T-helper 22 cell (primary cell): Measurements from ENCODE around the gene ARRB1.

Source experiments
- DNase-seq: peaks from one replicate; pipeline ENCODE4 v3.0.0-alpha.2; 2020; ENCODE audit warnings: low read depth

The ARRB1 gene

DNA sequence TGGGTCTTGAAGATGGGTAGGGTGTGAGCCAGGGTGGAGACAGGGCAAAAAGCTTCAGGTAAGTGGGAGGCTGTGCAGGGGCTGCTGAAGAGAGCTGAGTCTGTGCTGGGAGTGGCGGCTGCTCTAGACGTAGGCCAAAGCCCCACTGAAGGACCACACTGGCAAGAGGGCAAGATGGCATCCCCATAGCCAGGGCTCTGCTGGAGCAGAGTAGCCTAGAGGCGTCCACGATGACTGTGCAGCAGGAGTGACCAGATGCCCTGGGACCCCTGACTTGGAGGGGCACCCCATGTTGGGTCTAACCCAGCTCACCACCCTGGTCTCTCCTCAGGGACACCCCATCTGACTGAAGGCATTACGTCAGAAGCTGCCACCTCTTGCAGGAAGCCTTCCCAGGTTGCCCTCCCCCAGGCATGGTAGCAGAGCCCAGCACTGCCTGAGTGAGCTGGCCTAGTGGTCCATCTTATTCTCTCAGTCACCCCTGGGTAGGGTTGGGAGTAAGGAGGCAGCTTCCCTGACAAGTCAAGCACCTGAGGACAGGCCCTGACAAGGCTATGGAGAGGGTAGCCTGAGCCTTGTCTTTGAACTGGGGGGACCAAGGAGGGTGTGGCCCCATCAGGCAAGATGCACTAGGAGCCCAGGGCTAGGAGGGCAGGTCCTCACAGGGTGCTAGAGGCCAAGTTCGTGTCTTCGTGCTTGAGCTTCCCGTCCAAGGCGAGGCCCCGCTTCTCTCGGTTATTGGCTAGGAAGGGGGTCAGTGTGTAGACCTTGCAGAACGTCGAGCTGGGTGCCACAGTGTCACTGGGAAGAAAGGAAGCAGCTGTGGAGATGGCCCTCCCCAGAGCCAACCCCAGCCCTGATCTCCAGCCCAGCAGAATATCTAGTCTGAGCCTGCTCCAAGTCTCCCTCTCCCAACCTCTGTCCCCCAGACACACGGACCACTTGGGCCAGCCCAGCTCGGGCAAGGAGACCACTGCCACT, 77.8 kb downstream of the ARRB1 start:
- DNase-seq, result no peak

DNA sequence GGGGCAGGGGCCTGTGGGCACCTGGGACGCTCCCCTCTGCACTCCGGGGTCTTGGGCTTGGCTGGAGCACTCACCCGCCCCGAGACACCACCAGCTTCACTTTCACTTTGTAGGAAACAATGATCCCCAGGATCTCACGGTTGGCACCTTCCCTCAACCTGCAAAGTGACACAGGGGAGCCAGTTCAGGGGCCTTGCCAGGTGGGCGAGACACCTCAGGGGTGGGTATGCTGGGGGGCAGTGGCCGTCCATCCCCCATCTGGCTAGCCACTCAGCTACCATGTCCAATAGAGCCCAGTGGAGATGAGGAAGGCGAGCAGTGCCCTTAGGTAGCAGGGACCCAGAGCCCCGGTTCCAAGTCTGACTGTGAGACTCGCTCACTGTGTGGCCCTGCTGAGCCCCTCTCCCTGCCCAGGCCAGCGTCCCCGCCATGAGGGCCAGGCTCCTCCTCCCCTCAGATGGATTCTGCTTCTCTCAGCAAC, 78.6 kb downstream of the ARRB1 start:
- DNase-seq, result no peak

- no peak for DNase-seq
Observed at GRCh38 chr11:75272391-75272790, 79.1 kb downstream of the ARRB1 start.

DNA sequence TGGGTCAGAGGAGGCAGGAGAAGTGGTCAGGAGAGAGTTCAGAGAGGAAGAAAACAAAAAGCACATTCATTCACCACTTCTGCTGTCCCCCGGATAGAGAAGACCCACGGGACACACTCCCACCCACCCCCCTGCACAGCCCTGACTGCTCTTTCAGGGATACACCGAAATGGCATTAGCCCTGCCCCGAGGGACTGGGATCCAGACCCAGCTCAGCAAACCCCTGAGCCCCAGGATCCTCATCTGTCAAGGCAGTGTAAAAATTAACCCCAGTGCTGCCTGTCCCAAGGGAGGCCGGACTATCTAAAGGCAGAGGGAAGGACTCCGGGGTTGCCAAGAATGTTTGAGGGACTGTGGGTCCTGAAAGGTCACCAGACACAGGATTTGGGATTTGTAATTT, 79.7 kb downstream of the ARRB1 start:
- DNase-seq, result no peak

DNA sequence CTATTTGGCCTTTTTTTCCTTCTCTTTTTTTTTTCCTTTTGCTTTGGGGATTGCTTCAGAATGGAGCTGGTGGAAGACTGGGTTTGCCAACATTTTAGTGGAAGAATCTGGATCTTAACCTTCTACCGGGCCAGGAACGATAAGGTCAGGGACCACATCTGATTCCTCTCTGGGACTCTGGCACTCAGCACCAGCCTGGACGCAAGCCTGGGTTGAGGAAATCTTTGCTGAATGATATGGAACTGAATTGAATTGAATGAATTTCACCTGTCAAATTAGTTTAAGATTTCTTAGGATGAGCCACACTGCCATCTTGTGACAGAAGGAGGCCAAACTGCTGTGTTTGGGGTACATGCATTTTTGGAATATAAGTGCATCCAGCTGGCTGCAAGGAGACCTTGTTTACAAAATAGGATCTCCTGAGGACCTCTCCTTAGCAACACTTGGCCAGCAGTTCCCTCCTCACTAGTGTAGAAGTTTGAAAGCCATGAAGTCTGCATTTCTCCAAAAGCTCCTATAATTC, 80.5 kb downstream of the ARRB1 start:
- no peak for DNase-seq

DNA sequence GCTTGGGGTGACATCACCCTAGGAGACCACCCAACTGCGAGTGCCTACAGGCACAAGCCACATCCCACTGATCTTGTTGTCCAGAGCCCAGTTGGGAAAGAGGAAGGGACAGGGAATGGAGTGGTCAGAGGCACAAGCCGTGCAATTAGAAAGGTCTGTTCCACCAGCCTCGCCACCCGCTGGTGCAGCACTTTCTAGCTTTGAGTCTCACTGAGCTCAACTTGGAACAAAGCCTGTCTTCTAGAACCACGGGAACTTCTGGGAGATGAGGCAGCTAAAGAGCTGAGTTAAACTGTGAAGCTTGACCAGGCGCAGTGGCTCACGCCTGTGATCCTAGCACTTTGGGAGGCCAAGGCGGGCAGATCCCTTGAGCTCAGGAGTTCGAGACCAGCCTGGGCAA, 81.6 kb downstream of the ARRB1 start:
- DNase-seq, result no peak

DNA sequence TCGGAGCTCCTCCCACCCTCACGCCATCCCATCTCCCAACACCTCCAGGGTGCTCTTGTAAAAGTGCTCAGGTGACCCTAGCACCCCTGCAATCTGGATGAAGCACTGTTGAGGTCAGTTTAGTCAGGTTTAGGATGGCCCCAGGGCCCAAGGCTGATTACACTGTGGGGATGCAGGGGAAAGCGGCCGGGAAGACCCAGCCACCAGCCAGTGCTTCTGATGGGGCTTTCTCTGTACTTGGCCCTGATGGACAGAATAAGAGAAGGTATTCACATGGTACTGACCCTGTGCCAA, 82.1 kb downstream of the ARRB1 start:
- no peak for DNase-seq

DNA sequence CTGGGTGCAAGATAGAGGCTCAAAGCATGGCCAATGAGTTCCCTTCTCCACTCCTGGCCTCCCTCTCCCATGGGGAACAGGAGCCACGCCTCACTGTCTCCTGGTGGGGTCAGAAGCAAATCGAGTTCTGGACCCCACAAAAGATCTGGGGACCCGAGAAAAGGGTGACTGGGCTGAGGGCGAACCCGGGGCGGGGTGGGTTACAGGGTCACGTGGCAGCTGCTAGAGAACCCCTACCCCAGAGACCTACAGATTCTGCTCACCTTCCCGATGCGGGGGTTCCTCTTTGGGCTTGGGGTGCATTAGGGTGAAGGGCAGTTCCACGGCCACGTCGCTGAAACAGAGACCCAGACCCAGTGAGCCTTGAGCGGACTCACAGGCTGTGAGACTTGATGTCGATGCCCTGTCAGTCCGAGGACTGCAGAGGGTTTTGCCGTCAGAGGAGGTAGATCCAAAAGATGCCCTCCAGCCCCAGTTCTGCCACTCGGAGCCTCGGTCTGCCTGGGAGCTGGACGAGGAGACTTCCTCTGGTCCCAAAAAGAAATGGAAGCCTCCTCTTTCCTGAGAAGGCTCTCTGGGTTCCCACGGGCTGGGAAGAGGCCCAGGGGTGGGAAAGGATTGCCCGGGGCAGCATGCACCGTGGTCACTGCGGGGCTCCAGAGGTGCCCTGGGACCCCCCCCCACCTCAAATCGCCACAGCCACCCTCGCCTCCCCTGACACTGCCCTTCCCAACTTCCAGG, 82.7 kb downstream of the ARRB1 start:
- no peak for DNase-seq

- DNase-seq, result no peak
Observed at GRCh38 chr11:75267171-75267970, 84.1 kb downstream of the ARRB1 start.

DNA sequence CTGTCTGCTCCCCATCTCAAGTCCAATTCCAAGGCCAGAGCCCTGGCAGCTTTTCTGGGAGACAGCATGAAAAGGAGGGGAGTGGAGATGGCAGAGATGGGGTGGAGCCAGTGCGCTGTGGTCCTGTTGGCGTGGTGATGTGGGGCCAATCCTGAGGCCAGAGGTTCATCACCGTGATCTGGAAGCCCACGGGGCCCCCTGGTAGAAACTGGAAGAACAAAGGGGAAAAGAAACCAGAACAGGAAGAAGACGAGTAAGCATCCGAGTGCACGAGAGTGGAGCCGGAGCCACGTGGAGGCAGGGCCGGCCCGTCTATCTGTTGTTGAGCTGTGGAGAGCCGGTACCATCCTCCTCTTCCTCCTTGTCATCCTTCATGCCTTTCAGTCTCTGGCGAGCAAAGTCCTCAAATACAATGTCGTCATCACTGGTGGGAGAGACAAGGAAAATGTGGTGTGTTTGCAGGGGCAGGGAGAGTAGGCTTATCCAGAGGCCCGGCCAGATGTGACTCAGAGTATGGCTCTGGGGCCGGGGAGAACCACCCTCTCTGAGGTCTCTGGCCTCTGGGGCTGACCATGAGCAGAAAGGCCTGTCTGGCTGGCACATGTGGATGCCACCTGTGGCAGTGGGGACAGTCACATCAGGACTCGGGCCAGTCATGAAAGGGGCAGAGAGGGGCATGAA, 85.5 kb downstream of the ARRB1 start:
- DNase-seq, result no peak

GRCh38 chr11:75264971-75265370, 86.5 kb downstream of the ARRB1 start:
- no peak for DNase-seq

GRCh38 chr11:75264356-75264755, 87.1 kb downstream of the ARRB1 start:
- DNase-seq, result no peak

DNA sequence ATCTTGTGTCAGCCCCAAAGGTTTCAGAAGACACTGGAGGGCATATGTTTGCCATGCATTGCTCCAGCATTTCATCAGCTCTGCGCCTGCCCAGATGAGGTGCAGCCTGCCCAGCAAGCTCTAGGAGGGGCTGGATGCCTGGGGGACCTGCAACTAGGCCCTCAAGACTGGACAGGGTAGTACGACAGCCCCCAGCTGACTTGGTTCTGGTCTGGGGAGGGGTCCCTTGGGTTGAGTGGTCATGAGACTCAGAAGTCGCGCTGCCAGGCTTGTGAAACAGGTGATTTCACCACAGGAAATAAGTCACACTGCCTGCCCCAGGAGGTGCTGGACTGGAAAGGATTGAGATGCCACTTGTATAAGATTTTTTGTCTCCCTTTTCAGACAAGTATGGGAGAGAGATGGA, 87.5 kb downstream of the ARRB1 start:
- DNase-seq, result no peak

DNA sequence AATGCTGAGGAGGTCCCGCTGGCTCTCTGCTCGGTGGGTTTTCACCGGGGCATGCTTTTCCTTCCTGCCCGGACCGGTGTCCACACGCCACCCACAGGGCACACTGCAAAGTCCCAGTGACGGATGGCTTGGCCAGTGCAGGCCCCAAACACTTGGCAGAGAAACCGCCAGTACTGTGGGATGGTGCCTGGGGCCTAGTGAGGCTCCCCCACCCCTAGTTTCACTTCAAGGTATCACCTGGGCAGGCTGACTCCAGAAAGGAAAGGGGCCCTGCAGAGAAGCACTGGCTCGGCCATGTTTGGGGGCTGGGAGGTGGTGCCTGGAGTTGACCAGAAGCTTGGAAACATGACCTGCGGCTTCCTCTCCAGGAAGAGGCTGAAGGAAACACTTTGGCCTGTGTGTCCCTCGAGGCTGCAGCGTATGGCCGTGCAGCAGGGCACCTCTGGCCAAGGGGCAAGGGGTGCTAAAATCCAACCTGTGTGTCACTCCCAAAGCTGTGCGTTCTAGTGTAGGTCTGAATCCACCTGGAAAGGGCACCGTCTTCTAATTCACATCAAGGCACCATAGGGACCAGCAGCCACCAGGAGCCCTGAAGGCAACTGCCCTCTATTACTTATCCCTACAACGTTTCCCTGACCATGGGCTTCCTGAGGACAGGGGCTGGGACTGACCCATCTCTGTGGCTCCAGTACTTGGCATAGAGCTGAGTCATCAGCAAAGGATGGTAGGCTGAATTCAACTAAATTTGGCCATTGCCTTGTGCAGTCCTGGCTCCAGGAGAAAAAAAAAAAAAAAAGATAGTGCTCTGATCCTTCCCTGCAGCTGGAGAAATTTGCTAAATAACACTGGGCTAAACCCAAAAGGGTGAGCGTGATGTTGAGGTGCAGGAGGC, 88.3 kb downstream of the ARRB1 start:
- no peak for DNase-seq

GRCh38 chr11:75262436-75262835, 89.0 kb downstream of the ARRB1 start:
- no peak for DNase-seq

DNA sequence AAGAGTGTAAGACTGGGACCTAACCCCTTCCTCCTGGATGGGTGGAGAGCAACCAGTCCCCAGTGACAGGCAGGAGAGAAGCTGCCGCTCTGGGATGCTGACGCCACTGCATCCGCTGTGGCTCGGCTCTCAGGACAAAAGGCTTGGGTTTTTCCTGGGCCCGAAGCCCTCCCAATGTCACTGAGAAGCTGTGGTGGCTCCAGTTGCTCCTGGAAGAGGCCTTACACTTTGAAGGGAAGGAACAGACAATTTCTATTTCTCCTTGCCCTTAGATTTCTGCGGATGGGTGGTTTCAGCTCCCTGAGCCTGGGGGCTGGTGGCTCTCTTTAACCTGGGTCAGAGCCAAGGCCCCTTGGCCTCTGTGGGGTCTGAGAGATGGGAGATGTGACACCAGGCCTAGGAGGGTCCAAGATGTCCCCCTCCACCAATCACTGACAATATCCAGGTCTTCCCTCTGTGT, 89.5 kb downstream of the ARRB1 start:
- DNase-seq, result no peak

GRCh38 chr11:75260396-75261170, 90.9 kb downstream of the ARRB1 start:
- DNase-seq, result no peak

DNA sequence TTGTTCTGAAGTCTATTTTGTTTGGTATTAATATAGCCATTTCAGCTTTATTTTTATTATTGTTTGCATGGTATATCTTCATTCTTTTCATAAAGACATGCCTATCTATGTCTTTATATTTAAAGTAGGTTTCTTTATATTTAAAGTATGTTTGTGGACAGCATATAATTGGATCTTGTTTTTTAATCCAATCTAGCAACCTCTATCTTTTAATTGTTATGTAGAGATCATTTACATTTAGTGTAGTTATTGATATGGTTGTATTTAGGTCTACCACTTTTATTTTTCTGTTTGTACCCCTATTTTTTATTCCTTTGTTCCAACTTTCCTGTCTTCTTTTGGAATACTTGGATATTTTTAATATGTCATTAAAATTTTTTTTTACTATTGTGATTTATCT, 97.1 kb downstream of the ARRB1 start:
- DNase-seq, result no peak

GRCh38 chr11:75249704-75250103, 101.8 kb downstream of the ARRB1 start:
- no peak for DNase-seq

- DNase-seq, result no peak
Observed at GRCh38 chr11:75248924-75249256, 102.6 kb downstream of the ARRB1 start.
